Mesenchymal stem cell (in vitro differentiated cells and primary cell): ENCODE results near the gene NPLOC4.

Experiments used
- DNase-seq: peaks from one replicate; pipeline ENCODE4 v3.0.0-alpha.2; 2013
- H2AFZ ChIP-seq: one replicate; pipeline ENCODE4 v1.6.1; 2013; ENCODE audit warnings: low read depth, mild to moderate bottlenecking, control low read depth, inconsistent platforms, low read length, moderate library complexity
- H2AK5ac ChIP-seq: 2 replicates; pipeline ENCODE4 v1.6.1; 2013; ENCODE audit warnings: low read length, moderate library complexity, mild to moderate bottlenecking, inconsistent platforms; ENCODE audit not compliant: severe bottlenecking
- H2BK120ac ChIP-seq: one replicate; pipeline ENCODE4 v1.6.1; 2013; ENCODE audit warnings: low read depth, mild to moderate bottlenecking, inconsistent platforms, low read length, moderate library complexity
- H2BK12ac ChIP-seq, 2 experiments: one replicate each; pipeline ENCODE4 v1.6.1; 2013; ENCODE audit warnings: inconsistent platforms in 2 of 2, low read length in 2 of 2, mild to moderate bottlenecking in 2 of 2, moderate library complexity in 2 of 2, control low read depth in 1 of 2
- H2BK15ac ChIP-seq: one replicate; pipeline ENCODE4 v1.6.1; 2013; ENCODE audit warnings: mild to moderate bottlenecking, low read depth, inconsistent platforms; ENCODE audit not compliant: poor library complexity, severe bottlenecking
- H2BK5ac ChIP-seq: 2 replicates; pipeline ENCODE4 v1.6.1; 2013; ENCODE audit warnings: low read depth, mild to moderate bottlenecking, low read length, control low read depth, inconsistent platforms; ENCODE audit not compliant: poor library complexity, severe bottlenecking
- H3K14ac ChIP-seq, 2 experiments: one replicate each; pipeline ENCODE4 v1.6.1; 2013; ENCODE audit warnings: inconsistent platforms in 2 of 2, low read length in 2 of 2, control low read depth in 1 of 2, mild to moderate bottlenecking in 1 of 2, moderate library complexity in 1 of 2
- H3K18ac ChIP-seq, 2 experiments: one replicate each; pipeline ENCODE4 v1.6.1; 2013; ENCODE audit warnings: inconsistent platforms in 2 of 2, low read length in 2 of 2, control low read depth in 1 of 2, low read depth in 1 of 2, mild to moderate bottlenecking in 1 of 2
- H3K23ac ChIP-seq, 2 experiments: one replicate each; pipeline ENCODE4 v1.6.1; 2013; ENCODE audit warnings: inconsistent platforms in 2 of 2, low read length in 2 of 2, mild to moderate bottlenecking in 2 of 2, moderate library complexity in 2 of 2, control low read depth in 1 of 2
- H3K27ac ChIP-seq: 2 replicates; pipeline ENCODE4 v1.5.1; 2013; ENCODE audit warnings: mild to moderate bottlenecking, moderate library complexity, low read length, control low read depth, inconsistent platforms; ENCODE audit not compliant: poor library complexity, severe bottlenecking
- H3K27me3 ChIP-seq, 2 experiments: 2 replicates each; pipeline versions ENCODE4 v1.6.1 to v1.7.0; 2013; ENCODE audit warnings: low read length in 2 of 2, mild to moderate bottlenecking in 2 of 2, moderate library complexity in 2 of 2, control low read depth in 1 of 2, inconsistent platforms in 1 of 2; ENCODE audit not compliant: control insufficient read depth in 1 of 2, insufficient read depth in 1 of 2
- H3K36me3 ChIP-seq, 2 experiments: 2 replicates each; pipeline versions ENCODE4 v1.6.1 to v1.7.0; 2013; ENCODE audit warnings: low read length in 2 of 2, control low read depth in 1 of 2, inconsistent platforms in 1 of 2, low read depth in 1 of 2, mild to moderate bottlenecking in 1 of 2; ENCODE audit not compliant: insufficient read depth in 2 of 2, control insufficient read depth in 1 of 2
- H3K4ac ChIP-seq, 2 experiments: one replicate each; pipeline ENCODE4 v1.6.1; 2013; ENCODE audit warnings: inconsistent platforms in 2 of 2, low read length in 2 of 2, mild to moderate bottlenecking in 2 of 2, moderate library complexity in 2 of 2, control low read depth in 1 of 2, low read depth in 1 of 2
- H3K4me1 ChIP-seq: 2 replicates; pipeline ENCODE4 v1.6.1; 2013; ENCODE audit warnings: low read depth, low read length, control low read depth; ENCODE audit not compliant: control insufficient read depth, insufficient read depth
- H3K4me2 ChIP-seq: 2 replicates; pipeline ENCODE4 v1.6.1; 2013; ENCODE audit warnings: low read length, mild to moderate bottlenecking, inconsistent platforms; ENCODE audit not compliant: poor library complexity, severe bottlenecking
- H3K4me3 ChIP-seq, 2 experiments: 2 replicates each; pipeline versions ENCODE4 v1.5.1 to v1.7.0; 2013; ENCODE audit warnings: low read length in 2 of 2, mild to moderate bottlenecking in 2 of 2, control low read depth in 1 of 2, low read depth in 1 of 2; ENCODE audit not compliant: insufficient read depth in 1 of 2
- H3K79me1 ChIP-seq: replicated peaks from 2 replicates; pipeline ENCODE4 v1.6.1; 2013; ENCODE audit warnings: mild to moderate bottlenecking, control low read depth, low read length, inconsistent platforms; ENCODE audit not compliant: poor library complexity, severe bottlenecking
- H3K9ac ChIP-seq: 2 replicates; pipeline ENCODE4 v1.7.0; 2013; ENCODE audit warnings: mild to moderate bottlenecking, low read length, moderate library complexity
- H3K9me3 ChIP-seq: 2 replicates; pipeline ENCODE4 v1.7.0; 2013; ENCODE audit warnings: mild to moderate bottlenecking, low read length; ENCODE audit not compliant: control insufficient read depth
- H4K8ac ChIP-seq: one replicate; pipeline ENCODE4 v1.6.1; 2013; ENCODE audit warnings: inconsistent platforms, mild to moderate bottlenecking, low read length, moderate library complexity
- H4K91ac ChIP-seq: one replicate; pipeline ENCODE4 v1.6.1; 2013; ENCODE audit warnings: mild to moderate bottlenecking, low read length, inconsistent platforms
- WGBS: methylation state at CpG from one replicate; pipeline ENCODE4 v1.1.7; 2013; ENCODE audit warnings: mixed read lengths; 5-methylcytosine and 5-hydroxymethylcytosine counted together

Gene NPLOC4

DNA sequence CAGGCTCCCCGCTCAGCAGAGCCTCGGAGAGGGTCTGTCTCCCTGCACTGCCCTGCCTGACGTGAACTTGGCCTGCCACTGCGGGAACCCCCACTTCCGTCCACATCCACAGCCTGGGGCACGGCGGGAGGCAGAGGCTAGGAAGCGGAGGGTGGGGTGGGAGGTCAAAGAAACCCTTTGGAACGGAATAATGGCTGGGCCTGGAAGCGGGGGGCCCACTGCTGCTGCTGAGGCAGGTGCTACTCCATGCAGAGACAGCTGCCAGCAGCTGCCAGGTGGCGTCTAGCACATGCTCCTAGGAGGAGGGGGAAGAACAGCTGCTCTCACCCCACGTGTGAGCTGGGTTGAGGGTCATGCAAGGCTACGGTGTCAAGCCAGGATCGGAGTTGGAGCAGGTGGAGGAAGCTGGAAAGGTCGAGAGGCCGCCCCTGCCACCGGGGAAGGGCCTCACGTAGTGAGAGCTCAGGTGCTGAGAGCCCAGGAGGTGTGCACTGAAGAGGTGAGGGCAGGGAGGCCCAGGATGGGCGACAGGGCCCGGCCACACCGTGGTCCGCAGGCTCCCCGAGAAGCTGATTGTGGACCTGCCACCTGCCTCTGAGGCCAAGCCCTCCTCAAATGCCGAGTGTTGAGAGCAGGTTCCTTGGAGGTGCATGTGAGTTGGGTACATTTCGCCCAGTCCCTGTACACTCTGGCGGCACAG is 98.9 kb downstream of the NPLOC4 start:
- 81% methylated on average over 26 of the region's 26 CpGs for WGBS

DNA sequence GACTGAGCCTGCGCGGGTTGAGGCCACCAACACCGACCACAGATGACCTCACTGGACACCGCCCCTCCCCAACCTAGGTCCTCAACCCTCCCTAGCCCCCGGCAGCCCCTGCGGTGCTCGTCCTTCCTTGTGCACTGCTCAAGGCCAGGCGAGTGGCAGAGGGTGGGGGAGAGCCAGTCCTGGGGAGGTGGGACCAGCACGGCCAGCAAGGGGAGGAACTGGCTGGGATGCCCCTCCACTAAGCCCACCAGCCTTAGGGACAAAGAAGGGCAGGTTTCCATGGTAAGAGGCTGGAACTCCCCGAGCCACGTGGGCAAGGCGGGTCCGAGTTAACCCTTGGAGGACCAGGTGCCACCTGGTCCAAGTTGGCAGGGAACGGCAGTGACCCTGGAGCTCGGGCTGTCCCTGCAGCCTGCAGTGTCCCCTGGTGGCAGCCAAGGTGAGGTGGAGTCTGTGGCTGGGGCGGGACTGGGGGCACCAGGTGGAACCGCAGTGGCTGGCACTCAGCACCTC is 99.5 kb downstream of the NPLOC4 start:
- Histone ChIP-seq H3K9me3 (no peaks in the 10 kb centered on the region), H3K23ac (no peak overlapping the region), H4K91ac (no peak overlapping the region), H3K79me1 (no peaks in the 10 kb centered on the region), H3K27ac (no peak overlapping the region), H2BK5ac (no peak overlapping the region), H3K14ac (no peak overlapping the region), H3K18ac (no peak overlapping the region), H3K9ac (no peak overlapping the region), H2AK5ac (no peak overlapping the region), H3K4me1 (peaks cover 23% of the 10 kb centered on the region), H2BK12ac (no peak overlapping the region), H3K4ac (no peak overlapping the region), H3K4me2 (no peak overlapping the region), H3K27me3 (peaks cover 20 to 44% of the 10 kb centered on the region in 2 experiments), H2AFZ (no peak overlapping the region), H4K8ac (no peak overlapping the region), H2BK120ac (no peak overlapping the region), H2BK15ac (no peak overlapping the region), H3K4me3 (no peak overlapping the region), H3K36me3 (peaks cover 34 to 43% of the 10 kb centered on the region in 2 experiments)
- no peak for DNase-seq
- 19% methylated on average over 13 of the region's 17 CpGs for WGBS

More for the DNA sequence above, 98.9 kb downstream of the NPLOC4 start:
- Histone ChIP-seq H3K23ac (no peak overlapping the region), H3K9me3 (no peaks in the 10 kb centered on the region), H3K79me1 (no peaks in the 10 kb centered on the region), H3K36me3 (peaks cover 40 to 49% of the 10 kb centered on the region in 2 experiments), H3K9ac (no peak overlapping the region), H3K18ac (no peak overlapping the region), H3K27me3 (peaks cover 20 to 41% of the 10 kb centered on the region in 2 experiments), H3K4ac (no peak overlapping the region), H2AK5ac (no peak overlapping the region), H3K14ac (no peak overlapping the region), H3K27ac (no peak overlapping the region), H2AFZ (no peak overlapping the region), H3K4me3 (no peak overlapping the region), H2BK12ac (no peak overlapping the region), H4K91ac (no peak overlapping the region), H3K4me1 (peaks cover 23% of the 10 kb centered on the region), H2BK120ac (no peak overlapping the region), H2BK15ac (no peak overlapping the region), H4K8ac (no peak overlapping the region), H2BK5ac (no peak overlapping the region), H3K4me2 (no peak overlapping the region)
- no peak for DNase-seq

GRCh38 chr17:81536299-81537290 is 100.3 kb downstream of the NPLOC4 start:
- Histone ChIP-seq H3K14ac (no peak overlapping the region), H3K4me3 (no peak overlapping the region), H3K9me3 (no peaks in the 10 kb centered on the region), H2AK5ac (no peak overlapping the region), H3K4me2 (no peak overlapping the region), H3K4ac (no peak overlapping the region), H3K27me3 (peaks cover 20 to 44% of the 10 kb centered on the region in 2 experiments), H2BK5ac (no peak overlapping the region), H3K4me1 (peaks cover 23% of the 10 kb centered on the region), H3K27ac (no peak overlapping the region), H3K23ac (peak overlapping the region in 1 of 2 experiments; percentile 53), H2BK12ac (no peak overlapping the region), H2BK15ac (no peak overlapping the region), H3K9ac (no peak overlapping the region), H3K36me3 (peaks cover 30 to 39% of the 10 kb centered on the region in 2 experiments), H3K79me1 (no peaks in the 10 kb centered on the region), H4K91ac (no peak overlapping the region), H3K18ac (no peak overlapping the region), H2AFZ (no peak overlapping the region), H2BK120ac (no peak overlapping the region), H4K8ac (no peak overlapping the region)
- no peak for DNase-seq
- 22% methylated on average over 73 of the region's 89 CpGs for WGBS
